Caco-2 (cell line): ENCODE results near the gene ROGDI. TPM values are rescaled to one million over a fixed set of nuclear protein-coding genes. Genes with fewer than 3 reads are reported as not detected.

Source experiments
- BruUV-seq: library from RNA; stranded (reverse); fragments of 400-500 nt; replicated peaks from 2 replicates; lab custom pipeline; 2021; lab: Mats Ljungman, UMichigan
- CTCF ChIA-PET: fragments of 300-600 bp; sonication (Branson Sonifier 250); formaldehyde crosslinking; loops from one replicate; lab custom pipeline; 2022; ENCODE audit warnings: antibody characterized with exemption; lab: Charles Lee
- POLR2A ChIA-PET: fragments of 300-600 bp; sonication (Branson Sonifier 250); formaldehyde crosslinking; loops from one replicate; lab custom pipeline; 2022; ENCODE audit warnings: antibody characterized with exemption; lab: Charles Lee
- DNase-seq, 2 experiments: peaks; one replicate each; pipeline versions ENCODE4 v3.0.0 to v3.0.0-alpha.2; 2020 to 2022
- H3K27me3 ChIP-seq: replicated peaks from 2 replicates; pipeline ENCODE4 v1.6.0; 2011; ENCODE audit warnings: low read length; ENCODE audit not compliant: control insufficient read depth, insufficient read depth
- H3K36me3 ChIP-seq: 2 replicates; pipeline ENCODE4 v1.5.1; 2011; ENCODE audit warnings: low read length; ENCODE audit not compliant: control insufficient read depth, insufficient read depth
- H3K4me1 ChIP-seq: fragments of 250-450 bp; sonication (Bioruptor Pico); 2 replicates; pipeline ENCODE4 v1.5.1; 2020; ENCODE audit warnings: mild to moderate bottlenecking
- H3K4me3 ChIP-seq: 2 replicates; pipeline ENCODE4 v1.5.1; 2011; ENCODE audit warnings: low read depth, mild to moderate bottlenecking, control low read depth, low read length
- H3K9me3 ChIP-seq: fragments of 250-450 bp; sonication (Bioruptor Pico); 2 replicates; pipeline ENCODE4 v1.5.1; 2020; ENCODE audit warnings: mild to moderate bottlenecking, moderate library complexity
- H3K27ac Mint-ChIP-seq: one replicate; pipeline ENCODE4 v1.8.0; 2022; ENCODE audit warnings: mixed read lengths; ENCODE audit not compliant: unreplicated experiment
- H3K27me3 Mint-ChIP-seq: one replicate; pipeline ENCODE4 v1.8.0; 2022; ENCODE audit warnings: mixed read lengths; ENCODE audit not compliant: insufficient read depth, unreplicated experiment
- H3K36me3 Mint-ChIP-seq: one replicate; pipeline ENCODE4 v1.8.0; 2022; ENCODE audit warnings: mild to moderate bottlenecking, mixed read lengths; ENCODE audit not compliant: insufficient read depth, unreplicated experiment
- H3K4me1 Mint-ChIP-seq: one replicate; pipeline ENCODE4 v1.8.0; 2022; ENCODE audit warnings: low read depth, mixed read lengths; ENCODE audit not compliant: unreplicated experiment
- H3K4me3 Mint-ChIP-seq: one replicate; pipeline ENCODE4 v1.8.0; 2022; ENCODE audit warnings: mild to moderate bottlenecking, moderate library complexity, mixed read lengths; ENCODE audit not compliant: unreplicated experiment
- H3K9me3 Mint-ChIP-seq: one replicate; pipeline ENCODE4 v1.8.0; 2022; ENCODE audit warnings: mixed read lengths; ENCODE audit not compliant: unreplicated experiment
- intact Hi-C: fragments of 100-400 bp; cut with micrococcal nuclease; formaldehyde crosslinking; loops from one replicate; pipeline ENCODE4 v1.10.0; 2022; ENCODE audit not compliant: unreplicated experiment
- total RNA-seq: library from RNA; stranded (reverse); gene quantifications from 2 replicates; pipeline ENCODE4 v1.2.3, GENCODE V29; 2022
- TF ChIP-seq, protein P1 (sequence below), 2 experiments: fragments of 200-600 bp in 1 of 2; IDR thresholded peaks; 1 replicate in 1 of 2; 2 replicates in 1 of 2; pipeline versions ENCODE4 v1.5.1 to v1.8.0; 2011 to 2022; ENCODE audit warnings: antibody characterized with exemption in 1 of 2, control low read depth in 1 of 2, inconsistent platforms in 1 of 2, low read depth in 1 of 2, low read length in 1 of 2, mild to moderate bottlenecking in 1 of 2, moderate library complexity in 1 of 2; ENCODE audit not compliant: insufficient read depth in 1 of 2, severe bottlenecking in 1 of 2, unreplicated experiment in 1 of 2

ROGDI gene
- total RNA-seq, 1 experiment from 2014 or later, result 18.2 TPM

DNA sequence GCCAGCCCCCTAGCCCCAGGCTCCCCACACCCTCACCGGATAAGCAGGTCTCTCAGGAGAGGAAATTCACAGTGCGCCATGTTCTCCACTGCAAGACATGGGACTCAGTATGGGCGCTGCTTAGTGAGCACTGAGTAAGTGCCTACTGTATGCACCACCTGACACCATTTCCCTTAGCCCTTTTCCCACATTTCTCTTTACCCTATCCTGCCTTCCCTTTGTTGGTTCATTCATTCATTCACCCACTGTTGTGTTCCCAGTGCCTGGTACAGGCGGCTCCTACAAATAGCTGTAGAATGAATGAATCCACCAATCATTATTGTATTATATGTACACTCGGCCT lies 24.4 kb downstream of the ROGDI start:
- Histone ChIP-seq H3K36me3 (no peaks in the 10 kb centered on the region), H3K9me3 (no peaks in the 10 kb centered on the region), H3K4me1 (no peaks in the 10 kb centered on the region), H3K4me3 (no peak overlapping the region), H3K27me3 (no peaks in the 10 kb centered on the region)
- TF ChIP-seq, protein P1, sequence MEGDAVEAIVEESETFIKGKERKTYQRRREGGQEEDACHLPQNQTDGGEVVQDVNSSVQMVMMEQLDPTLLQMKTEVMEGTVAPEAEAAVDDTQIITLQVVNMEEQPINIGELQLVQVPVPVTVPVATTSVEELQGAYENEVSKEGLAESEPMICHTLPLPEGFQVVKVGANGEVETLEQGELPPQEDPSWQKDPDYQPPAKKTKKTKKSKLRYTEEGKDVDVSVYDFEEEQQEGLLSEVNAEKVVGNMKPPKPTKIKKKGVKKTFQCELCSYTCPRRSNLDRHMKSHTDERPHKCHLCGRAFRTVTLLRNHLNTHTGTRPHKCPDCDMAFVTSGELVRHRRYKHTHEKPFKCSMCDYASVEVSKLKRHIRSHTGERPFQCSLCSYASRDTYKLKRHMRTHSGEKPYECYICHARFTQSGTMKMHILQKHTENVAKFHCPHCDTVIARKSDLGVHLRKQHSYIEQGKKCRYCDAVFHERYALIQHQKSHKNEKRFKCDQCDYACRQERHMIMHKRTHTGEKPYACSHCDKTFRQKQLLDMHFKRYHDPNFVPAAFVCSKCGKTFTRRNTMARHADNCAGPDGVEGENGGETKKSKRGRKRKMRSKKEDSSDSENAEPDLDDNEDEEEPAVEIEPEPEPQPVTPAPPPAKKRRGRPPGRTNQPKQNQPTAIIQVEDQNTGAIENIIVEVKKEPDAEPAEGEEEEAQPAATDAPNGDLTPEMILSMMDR (IDR thresholded peaks at IDR 0.05; ENCODE audit: insufficient read depth in 1 of 2, low read depth in 1 of 2, low read length in 1 of 2, severe bottlenecking in 1 of 2, unreplicated experiment in 1 of 2), result no peak
- no peaks in the 10 kb centered on the region for H3K27me3 Mint-ChIP-seq
- ChIA-PET POLR2A (no interaction called here), CTCF (no interaction called here)
- intact Hi-C loops, result no loop called here
- DNase-seq, result no peak
- no TSS peak for BruUV-seq
- H3K4me1 Mint-ChIP-seq, result peaks cover 7% of the 10 kb centered on the region
- no peaks in the 10 kb centered on the region for H3K9me3 Mint-ChIP-seq
- H3K4me3 Mint-ChIP-seq, result no peak overlapping the region
- no peak overlapping the region for H3K27ac Mint-ChIP-seq
- H3K36me3 Mint-ChIP-seq, result no peaks in the 10 kb centered on the region

DNA sequence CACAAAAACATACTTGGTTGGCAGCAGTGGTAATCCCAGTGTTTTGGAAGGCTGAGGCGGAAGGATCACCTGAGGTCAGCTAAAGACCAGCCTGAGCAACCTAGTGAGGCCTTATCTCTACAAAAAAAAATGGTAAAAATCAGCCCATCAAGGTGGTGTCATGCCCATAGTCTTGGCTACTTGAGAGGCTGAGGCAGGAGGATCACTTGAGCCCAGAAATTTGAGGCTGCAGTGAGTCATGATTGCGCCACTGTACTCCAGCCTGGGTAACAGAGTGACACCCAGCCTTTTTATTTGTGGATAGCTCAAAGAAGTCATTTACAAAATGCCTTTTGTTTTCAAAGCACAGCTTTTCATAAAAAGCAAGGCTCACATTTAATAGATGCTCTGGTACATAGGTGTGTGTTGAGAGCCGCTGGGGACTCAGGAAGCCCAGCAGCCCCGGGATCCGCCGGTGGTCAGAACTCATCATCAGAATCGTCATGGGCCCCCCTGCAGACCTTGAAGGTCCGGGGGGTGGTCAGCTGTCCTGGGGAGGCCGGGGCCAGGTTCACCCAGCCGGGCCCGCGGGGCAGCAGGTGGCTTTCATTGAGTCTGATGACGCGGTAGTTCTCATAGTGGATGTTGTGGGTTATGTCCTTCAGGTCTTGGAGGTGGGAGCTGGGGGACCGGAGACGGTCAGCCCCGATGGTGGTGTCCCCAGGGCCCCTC lies 24.9 kb downstream of the ROGDI start:
- no peaks in the 10 kb centered on the region for H3K9me3 Mint-ChIP-seq
- no peaks in the 10 kb centered on the region for H3K4me1 ChIP-seq
- no peak overlapping the region for H3K27ac Mint-ChIP-seq
- no peaks in the 10 kb centered on the region for H3K36me3 Mint-ChIP-seq
- no peak overlapping the region for H3K4me3 ChIP-seq
- POLR2A ChIA-PET, result no interaction called here
- H3K27me3 Mint-ChIP-seq, result no peaks in the 10 kb centered on the region
- H3K27me3 ChIP-seq, result no peaks in the 10 kb centered on the region
- no peak for DNase-seq
- intact Hi-C loops, result no loop called here
- H3K4me1 Mint-ChIP-seq, result peaks cover 7% of the 10 kb centered on the region
- H3K4me3 Mint-ChIP-seq, result no peak overlapping the region
- no TSS peak for BruUV-seq
- CTCF ChIA-PET, result no interaction called here
- H3K36me3 ChIP-seq, result no peaks in the 10 kb centered on the region
- no peaks in the 10 kb centered on the region for H3K9me3 ChIP-seq
- TF ChIP-seq, protein P1 (IDR thresholded peaks at IDR 0.05; ENCODE audit: insufficient read depth in 1 of 2, low read depth in 1 of 2, low read length in 1 of 2, severe bottlenecking in 1 of 2, unreplicated experiment in 1 of 2), result no peak

DNA sequence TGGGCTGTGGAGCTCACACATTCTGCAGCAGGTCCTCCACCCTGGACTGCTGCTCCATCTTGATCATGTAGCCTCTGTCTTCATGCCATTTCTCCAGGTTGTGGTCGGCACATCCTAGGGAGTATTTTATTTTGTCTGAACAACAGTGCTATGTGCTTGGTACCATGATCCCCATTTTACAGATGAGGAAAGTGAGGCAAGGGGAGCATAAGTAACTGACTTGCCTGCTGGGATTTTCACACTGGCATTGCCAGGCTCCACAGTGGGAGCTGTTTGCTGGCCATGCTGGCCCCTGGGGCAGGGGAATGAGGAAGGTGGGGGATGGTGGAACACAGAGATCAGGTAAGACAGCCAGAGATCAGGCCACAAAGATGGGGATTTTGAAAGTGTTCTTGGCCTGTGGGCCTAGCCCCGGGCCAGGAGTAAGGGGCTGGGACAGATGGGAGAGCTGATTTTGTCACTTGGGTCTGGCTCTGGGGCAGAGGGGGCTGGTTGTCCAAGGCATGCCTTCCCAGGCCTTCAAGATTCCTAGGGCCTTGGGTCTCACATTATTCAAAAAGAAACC lies 26.2 kb downstream of the ROGDI start:
- ChIA-PET POLR2A (no interaction called here), CTCF (no interaction called here)
- Histone ChIP-seq H3K4me3 (no peak overlapping the region), H3K4me1 (no peaks in the 10 kb centered on the region), H3K9me3 (no peaks in the 10 kb centered on the region), H3K36me3 (no peaks in the 10 kb centered on the region), H3K27me3 (no peaks in the 10 kb centered on the region)
- DNase-seq, result no peak
- no peak overlapping the region for H3K27ac Mint-ChIP-seq
- intact Hi-C loops, result no loop called here
- H3K4me3 Mint-ChIP-seq, result no peak overlapping the region
- TF ChIP-seq, protein P1 (IDR thresholded peaks at IDR 0.05; ENCODE audit: insufficient read depth in 1 of 2, low read depth in 1 of 2, low read length in 1 of 2, severe bottlenecking in 1 of 2, unreplicated experiment in 1 of 2), result no peak
- H3K36me3 Mint-ChIP-seq, result no peaks in the 10 kb centered on the region
- H3K9me3 Mint-ChIP-seq, result no peaks in the 10 kb centered on the region
- no TSS peak for BruUV-seq
- no peaks in the 10 kb centered on the region for H3K27me3 Mint-ChIP-seq
- peaks cover 7% of the 10 kb centered on the region for H3K4me1 Mint-ChIP-seq
